ENCODE measurements around the gene PRELP.

- TF ChIP-seq, protein P1, sequence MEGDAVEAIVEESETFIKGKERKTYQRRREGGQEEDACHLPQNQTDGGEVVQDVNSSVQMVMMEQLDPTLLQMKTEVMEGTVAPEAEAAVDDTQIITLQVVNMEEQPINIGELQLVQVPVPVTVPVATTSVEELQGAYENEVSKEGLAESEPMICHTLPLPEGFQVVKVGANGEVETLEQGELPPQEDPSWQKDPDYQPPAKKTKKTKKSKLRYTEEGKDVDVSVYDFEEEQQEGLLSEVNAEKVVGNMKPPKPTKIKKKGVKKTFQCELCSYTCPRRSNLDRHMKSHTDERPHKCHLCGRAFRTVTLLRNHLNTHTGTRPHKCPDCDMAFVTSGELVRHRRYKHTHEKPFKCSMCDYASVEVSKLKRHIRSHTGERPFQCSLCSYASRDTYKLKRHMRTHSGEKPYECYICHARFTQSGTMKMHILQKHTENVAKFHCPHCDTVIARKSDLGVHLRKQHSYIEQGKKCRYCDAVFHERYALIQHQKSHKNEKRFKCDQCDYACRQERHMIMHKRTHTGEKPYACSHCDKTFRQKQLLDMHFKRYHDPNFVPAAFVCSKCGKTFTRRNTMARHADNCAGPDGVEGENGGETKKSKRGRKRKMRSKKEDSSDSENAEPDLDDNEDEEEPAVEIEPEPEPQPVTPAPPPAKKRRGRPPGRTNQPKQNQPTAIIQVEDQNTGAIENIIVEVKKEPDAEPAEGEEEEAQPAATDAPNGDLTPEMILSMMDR (IDR thresholded peaks at IDR 0.05) = no peak
- no peak for TF ChIP-seq POLR2A (IDR thresholded peaks at IDR 0.05)
Observed at GRCh38 chr1:203491664-203492063, 16.1 kb downstream of the PRELP start.
